ENCODE measurements around the gene ABCG1.

ABCG1 gene

GRCh38 chr21:42250422-42251403, 31.8 kb downstream of the ABCG1 start:
- no peak for DNase-seq (ENCODE audit: low read depth in 2 of 3, low spot score in 2 of 3)

GRCh38 chr21:42251654-42252324, 32.8 kb downstream of the ABCG1 start:
- DNase-seq (ENCODE audit: low read depth in 2 of 3, low spot score in 2 of 3): no peak

- no peak for DNase-seq (ENCODE audit: low read depth in 2 of 3, low spot score in 2 of 3)
Observed at GRCh38 chr21:42252325-42252654, 33.4 kb downstream of the ABCG1 start.

- DNase-seq (ENCODE audit: low read depth in 2 of 3, low spot score in 2 of 3): no peak
Observed at GRCh38 chr21:42252778-42253340, 33.9 kb downstream of the ABCG1 start.

- no peak for DNase-seq (ENCODE audit: low read depth in 2 of 3, low spot score in 2 of 3)
Observed at GRCh38 chr21:42253466-42253865, 34.5 kb downstream of the ABCG1 start.

GRCh38 chr21:42254083-42254482, 35.1 kb downstream of the ABCG1 start:
- DNase-seq (ENCODE audit: low read depth in 2 of 3, low spot score in 2 of 3): no peak

GRCh38 chr21:42254651-42255601, 36.0 kb downstream of the ABCG1 start:
- no peak for DNase-seq (ENCODE audit: low read depth in 2 of 3, low spot score in 2 of 3)

- no peak for DNase-seq (ENCODE audit: low read depth in 2 of 3, low spot score in 2 of 3)
Observed at GRCh38 chr21:42255825-42256224, 36.9 kb downstream of the ABCG1 start.

GRCh38 chr21:42256316-42256715, 37.4 kb downstream of the ABCG1 start:
- no peak for DNase-seq (ENCODE audit: low read depth in 2 of 3, low spot score in 2 of 3)

- DNase-seq (ENCODE audit: low read depth in 2 of 3, low spot score in 2 of 3): no peak
Observed at GRCh38 chr21:42257091-42257765, 38.3 kb downstream of the ABCG1 start.

- DNase-seq (ENCODE audit: low read depth in 2 of 3, low spot score in 2 of 3): peak; percentile 50 to 75 (median 70)
Observed at GRCh38 chr21:42258150-42258884, 39.4 kb downstream of the ABCG1 start.

- no peak for DNase-seq (ENCODE audit: low read depth in 2 of 3, low spot score in 2 of 3)
Observed at GRCh38 chr21:42258885-42259407, 40.0 kb downstream of the ABCG1 start.

GRCh38 chr21:42260121-42260520, 41.2 kb downstream of the ABCG1 start:
- no peak for DNase-seq (ENCODE audit: low read depth in 2 of 3, low spot score in 2 of 3)

- no peak for DNase-seq (ENCODE audit: low read depth in 2 of 3, low spot score in 2 of 3)
Observed at GRCh38 chr21:42261829-42262200, 42.9 kb downstream of the ABCG1 start.

- no peak for DNase-seq (ENCODE audit: low read depth in 2 of 3, low spot score in 2 of 3)
Observed at GRCh38 chr21:42262831-42263231, 43.9 kb downstream of the ABCG1 start.

- DNase-seq (ENCODE audit: low read depth in 2 of 3, low spot score in 2 of 3): no peak
Observed at GRCh38 chr21:42263591-42264131, 44.7 kb downstream of the ABCG1 start.

- no peak for DNase-seq (ENCODE audit: low read depth in 2 of 3, low spot score in 2 of 3)
Observed at GRCh38 chr21:42264245-42265195, 45.6 kb downstream of the ABCG1 start.

- no peak for DNase-seq (ENCODE audit: low read depth in 2 of 3, low spot score in 2 of 3)
Observed at GRCh38 chr21:42265231-42265812, 46.4 kb downstream of the ABCG1 start.

Data from activated CD8-positive, alpha-beta memory T cell treated with anti-CD3 and anti-CD28 coated beads for 48 hours (primary cell).